Activated CD8-positive, alpha-beta T cell treated with anti-CD3 and anti-CD28 coated beads for 36 hours (primary cell): ENCODE results near the gene KRT34. TPM values are rescaled to one million over a fixed set of nuclear protein-coding genes. Genes with fewer than 3 reads are reported as not detected.

Experiments used
- ATAC-seq: fragments of 200-7000 bp; cut with Tn5 transposase; one replicate; pipeline ENCODE4 v1.10.0; 2021; ENCODE audit warnings: mild to moderate bottlenecking, moderate library complexity
- CTCF ChIA-PET: fragments of 350-600 bp; sonication (Branson Sonifier 250); formaldehyde crosslinking; loops from one replicate; lab custom pipeline; 2021; ENCODE audit warnings: antibody characterized with exemption; lab: Charles Lee
- POLR2A ChIA-PET: fragments of 350-600 bp; sonication (Branson Sonifier 250); formaldehyde crosslinking; loops from one replicate; lab custom pipeline; 2021; ENCODE audit warnings: antibody characterized with exemption; lab: Charles Lee
- DNase-seq: peaks from one replicate; pipeline ENCODE4 v3.0.0-alpha.2; 2020
- H3K27ac Mint-ChIP-seq: one replicate; pipeline ENCODE4 v1.8.0; 2021; ENCODE audit warnings: mild to moderate bottlenecking, mixed read lengths
- H3K27me3 Mint-ChIP-seq: one replicate; pipeline ENCODE4 v1.8.0; 2021; ENCODE audit warnings: mixed read lengths
- H3K36me3 Mint-ChIP-seq: one replicate; pipeline ENCODE4 v1.8.0; 2021; ENCODE audit warnings: low read depth, mixed read lengths
- H3K4me1 Mint-ChIP-seq: one replicate; pipeline ENCODE4 v1.8.0; 2021; ENCODE audit warnings: low read depth, mixed read lengths
- H3K4me3 Mint-ChIP-seq: one replicate; pipeline ENCODE4 v1.8.0; 2021; ENCODE audit warnings: mild to moderate bottlenecking, moderate library complexity, mixed read lengths
- H3K9me3 Mint-ChIP-seq: one replicate; pipeline ENCODE4 v1.8.0; 2021; ENCODE audit warnings: mixed read lengths
- intact Hi-C: fragments of 100-400 bp; cut with micrococcal nuclease; formaldehyde crosslinking; loops from one replicate; pipeline ENCODE4 v1.10.0; 2022
- total RNA-seq, 2 experiments: library from RNA; stranded (reverse); gene quantifications; one replicate each; pipeline ENCODE4 v1.2.3, GENCODE V29; 2021
- TF ChIP-seq, protein P1 (sequence below): fragments of 200-600 bp; IDR thresholded peaks from one replicate; pipeline ENCODE4 v1.8.0; 2022; ENCODE audit warnings: antibody characterized with exemption, mild to moderate bottlenecking

Gene KRT34
- total RNA-seq, 2 experiments from 2014 or later, result not detected

- Mint-ChIP-seq H3K4me3 (no peak overlapping the region), H3K27ac (no peak overlapping the region), H3K36me3 (peaks cover 2% of the 10 kb centered on the region), H3K27me3 (no peaks in the 10 kb centered on the region), H3K4me1 (peaks cover 15% of the 10 kb centered on the region), H3K9me3 (peaks cover 8% of the 10 kb centered on the region)
- CTCF ChIA-PET, result no interaction called here
- TF ChIP-seq, protein P1, sequence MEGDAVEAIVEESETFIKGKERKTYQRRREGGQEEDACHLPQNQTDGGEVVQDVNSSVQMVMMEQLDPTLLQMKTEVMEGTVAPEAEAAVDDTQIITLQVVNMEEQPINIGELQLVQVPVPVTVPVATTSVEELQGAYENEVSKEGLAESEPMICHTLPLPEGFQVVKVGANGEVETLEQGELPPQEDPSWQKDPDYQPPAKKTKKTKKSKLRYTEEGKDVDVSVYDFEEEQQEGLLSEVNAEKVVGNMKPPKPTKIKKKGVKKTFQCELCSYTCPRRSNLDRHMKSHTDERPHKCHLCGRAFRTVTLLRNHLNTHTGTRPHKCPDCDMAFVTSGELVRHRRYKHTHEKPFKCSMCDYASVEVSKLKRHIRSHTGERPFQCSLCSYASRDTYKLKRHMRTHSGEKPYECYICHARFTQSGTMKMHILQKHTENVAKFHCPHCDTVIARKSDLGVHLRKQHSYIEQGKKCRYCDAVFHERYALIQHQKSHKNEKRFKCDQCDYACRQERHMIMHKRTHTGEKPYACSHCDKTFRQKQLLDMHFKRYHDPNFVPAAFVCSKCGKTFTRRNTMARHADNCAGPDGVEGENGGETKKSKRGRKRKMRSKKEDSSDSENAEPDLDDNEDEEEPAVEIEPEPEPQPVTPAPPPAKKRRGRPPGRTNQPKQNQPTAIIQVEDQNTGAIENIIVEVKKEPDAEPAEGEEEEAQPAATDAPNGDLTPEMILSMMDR, result no peak
- intact Hi-C loops, result no loop called here
- DNase-seq (no peak), ATAC-seq (no peak)
- POLR2A ChIA-PET, result no interaction called here
Measured at GRCh38 chr17:41345992-41346391, 36.1 kb downstream of the KRT34 start.

DNA sequence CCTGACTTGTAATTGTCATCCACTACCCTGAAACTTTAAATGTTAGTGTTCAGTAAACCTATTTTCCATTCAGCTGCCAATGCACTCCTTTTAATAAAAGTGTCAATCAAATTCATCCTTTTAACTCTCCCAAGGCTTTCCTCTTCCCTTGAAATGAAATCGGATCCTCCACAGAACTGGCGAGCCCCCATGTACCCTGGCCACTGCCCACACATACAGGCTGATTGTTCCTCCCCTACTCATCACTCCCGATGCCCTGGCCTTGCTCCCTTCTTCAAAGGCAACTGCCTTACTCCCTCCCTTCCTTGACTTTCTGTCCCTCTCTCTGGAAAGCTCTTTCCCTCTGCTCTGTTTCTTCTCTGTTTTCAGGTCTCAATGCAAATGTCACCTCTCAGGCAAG is 39.1 kb downstream of the KRT34 start:
- no peak for DNase-seq
- intact Hi-C loops, result no loop called here

GRCh38 chr17:41340934-41341861 is 40.9 kb downstream of the KRT34 start:
- Mint-ChIP-seq H3K4me1 (peaks cover 47% of the 10 kb centered on the region), H3K27me3 (no peaks in the 10 kb centered on the region), H3K36me3 (peaks cover 2% of the 10 kb centered on the region), H3K4me3 (no peak overlapping the region), H3K9me3 (peaks cover 8% of the 10 kb centered on the region), H3K27ac (peak overlapping the region; percentile 9)
- intact Hi-C loops, result no loop called here
- ChIA-PET CTCF (interaction anchor here (0.9 to 2.1 kb wide), 3 partner anchors 19 to 347 kb away, joined by 3 to 13 read pairs (median 5); no protein-coding TSS in a partner anchor), POLR2A (interaction anchor here (0.6 to 1.2 kb wide), 2 partner anchors 33 to 50 kb away, joined by 3 read pairs; no protein-coding TSS in a partner anchor)
- TF ChIP-seq, protein P1, result no peak
- ATAC-seq, result peak; percentile 76
- DNase-seq, result peak; percentile 77

More for the DNA sequence above, 39.1 kb downstream of the KRT34 start:
- Mint-ChIP-seq H3K4me3 (no peak overlapping the region), H3K9me3 (peaks cover 8% of the 10 kb centered on the region), H3K27me3 (no peaks in the 10 kb centered on the region), H3K36me3 (peaks cover 2% of the 10 kb centered on the region), H3K27ac (no peak overlapping the region), H3K4me1 (peaks cover 42% of the 10 kb centered on the region)
- TF ChIP-seq, protein P1, result no peak
- ChIA-PET POLR2A (no interaction called here), CTCF (interaction anchor here (1.8 kb wide), 1 partner anchor 61 kb away, joined by 5 read pairs; no protein-coding TSS in a partner anchor)
- no peak for ATAC-seq

DNA sequence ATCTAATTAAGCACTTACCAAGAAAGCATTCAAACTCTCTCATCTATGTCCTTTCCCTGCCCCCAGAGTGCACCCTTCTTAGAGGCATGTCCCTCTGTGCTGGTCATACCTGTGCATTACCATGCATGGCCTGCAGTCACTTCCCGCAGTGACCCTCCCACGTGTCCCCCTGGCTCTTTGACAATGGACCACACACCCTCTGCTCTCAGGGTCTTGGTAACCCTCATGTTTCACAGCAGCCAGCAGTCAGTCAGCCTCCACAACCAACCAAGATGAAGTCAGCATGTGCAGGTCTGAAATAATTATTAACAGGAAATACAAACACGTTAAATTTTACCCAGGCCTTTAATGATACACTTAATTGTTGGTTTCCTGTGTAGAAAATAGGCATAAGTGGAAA is 41.6 kb downstream of the KRT34 start:
- Mint-ChIP-seq H3K27ac (no peak overlapping the region), H3K27me3 (no peaks in the 10 kb centered on the region), H3K36me3 (peaks cover 2% of the 10 kb centered on the region), H3K4me1 (peaks cover 53% of the 10 kb centered on the region), H3K4me3 (no peak overlapping the region), H3K9me3 (peaks cover 8% of the 10 kb centered on the region)
- CTCF ChIA-PET, result interaction anchor here (0.9 to 2.1 kb wide), 2 partner anchors 18 to 348 kb away, joined by 3 to 13 read pairs; no protein-coding TSS in a partner anchor
- TF ChIP-seq, protein P1, result no peak
- ATAC-seq (no peak), DNase-seq (no peak)
- POLR2A ChIA-PET, result no interaction called here
- intact Hi-C loops, result no loop called here
